Fibroblast of skin of abdomen (primary cell): Measurements from ENCODE around the gene INPP5A.

Experiments used
- DNase-seq: peaks from one replicate; pipeline ENCODE4 v3.0.0-alpha.2; 2013

The INPP5A gene

GRCh38 chr10:132827861-132828539 is 290.4 kb downstream of the INPP5A start:
- no peak for DNase-seq

- no peak for DNase-seq
Measured at GRCh38 chr10:132828681-132829080, 291.1 kb downstream of the INPP5A start.

- DNase-seq, result no peak
Measured at GRCh38 chr10:132829403-132829802, 291.8 kb downstream of the INPP5A start.

- no peak for DNase-seq
Measured at GRCh38 chr10:132832186-132832969, 294.8 kb downstream of the INPP5A start.
